H7 (cell line): ENCODE data around the gene EID3. TPM values are rescaled to one million over a fixed set of nuclear protein-coding genes. Genes with fewer than 3 reads are reported as not detected.

Experiments used
- DNase-seq: peaks from one replicate; pipeline ENCODE4 v3.0.0; 2012
- H3K27me3 ChIP-seq: 2 replicates; pipeline ENCODE4 v1.6.0; 2011; ENCODE audit warnings: mild to moderate bottlenecking, low read length; ENCODE audit not compliant: control insufficient read depth, insufficient read depth
- H3K36me3 ChIP-seq: replicated peaks from 2 replicates; pipeline ENCODE4 v1.5.1; 2011; ENCODE audit warnings: low read length; ENCODE audit not compliant: control insufficient read depth, insufficient read depth
- H3K4me3 ChIP-seq: 2 replicates; pipeline ENCODE4 v1.5.1; 2011; ENCODE audit warnings: low read depth, mild to moderate bottlenecking, control low read depth, low read length, moderate library complexity; ENCODE audit not compliant: insufficient read depth
- total RNA-seq: library from RNA; depleted of rRNA; stranded (reverse); fragments of >200 nt; shearing (Covaris generic); gene quantifications from 2 replicates; pipeline ENCODE4 v1.2.3, GENCODE V29; 2014

EID3 gene
- total RNA-seq, 1 experiment from 2014 or later: 1.3 TPM

GRCh38 chr12:104295954-104296353 is 7.6 kb upstream of the EID3 start:
- H3K36me3 ChIP-seq: peaks cover 12% of the 10 kb centered on the region
- DNase-seq: no peak

GRCh38 chr12:104296718-104297117 is 6.8 kb upstream of the EID3 start:
- Histone ChIP-seq H3K4me3 (no peak overlapping the region), H3K27me3 (no peaks in the 10 kb centered on the region), H3K36me3 (peaks cover 12% of the 10 kb centered on the region)
- no peak for DNase-seq

More at GRCh38 chr12:104295954-104296353, 7.6 kb upstream of the EID3 start:
- Histone ChIP-seq H3K4me3 (no peak overlapping the region), H3K27me3 (no peaks in the 10 kb centered on the region)

- DNase-seq: no peak
- no peak overlapping the region for H3K4me3 ChIP-seq
- no peaks in the 10 kb centered on the region for H3K27me3 ChIP-seq
- H3K36me3 ChIP-seq: peaks cover 9% of the 10 kb centered on the region
Observed at GRCh38 chr12:104297477-104298113, 5.9 kb upstream of the EID3 start.

- DNase-seq: no peak
- no peak overlapping the region for H3K4me3 ChIP-seq
- peaks cover 5% of the 10 kb centered on the region for H3K36me3 ChIP-seq
- H3K27me3 ChIP-seq: no peaks in the 10 kb centered on the region
Observed at GRCh38 chr12:104299842-104300481, 3.6 kb upstream of the EID3 start.

GRCh38 chr12:104304261-104305009 is 896 bp downstream of the EID3 start:
- H3K4me3 ChIP-seq: no peak overlapping the region
- DNase-seq: no peak
- H3K36me3 ChIP-seq: peaks cover 2% of the 10 kb centered on the region
- no peaks in the 10 kb centered on the region for H3K27me3 ChIP-seq

GRCh38 chr12:104305349-104305748 is 1.8 kb downstream of the EID3 start:
- Histone ChIP-seq H3K27me3 (no peaks in the 10 kb centered on the region), H3K36me3 (peaks cover 2% of the 10 kb centered on the region), H3K4me3 (no peak overlapping the region)
- no peak for DNase-seq

- Histone ChIP-seq H3K27me3 (no peaks in the 10 kb centered on the region), H3K36me3 (peaks cover 5% of the 10 kb centered on the region), H3K4me3 (no peak overlapping the region)
- no peak for DNase-seq
Observed at GRCh38 chr12:104306376-104306775, 2.8 kb downstream of the EID3 start.

- peaks cover 7% of the 10 kb centered on the region for H3K36me3 ChIP-seq
- no peaks in the 10 kb centered on the region for H3K27me3 ChIP-seq
- H3K4me3 ChIP-seq: no peak overlapping the region
- no peak for DNase-seq
Observed at GRCh38 chr12:104306943-104307654, 3.6 kb downstream of the EID3 start.

GRCh38 chr12:104307655-104308000 is 4.1 kb downstream of the EID3 start:
- no peak overlapping the region for H3K4me3 ChIP-seq
- DNase-seq: no peak
- no peaks in the 10 kb centered on the region for H3K27me3 ChIP-seq
- peaks cover 7% of the 10 kb centered on the region for H3K36me3 ChIP-seq

GRCh38 chr12:104309446-104309993 is 6.0 kb downstream of the EID3 start:
- Histone ChIP-seq H3K4me3 (no peak overlapping the region), H3K36me3 (peaks cover 14% of the 10 kb centered on the region), H3K27me3 (no peaks in the 10 kb centered on the region)
- no peak for DNase-seq

- Histone ChIP-seq H3K27me3 (no peaks in the 10 kb centered on the region), H3K4me3 (no peak overlapping the region), H3K36me3 (peaks cover 22% of the 10 kb centered on the region)
- no peak for DNase-seq
Observed at GRCh38 chr12:104310751-104311633, 7.5 kb downstream of the EID3 start.

- Histone ChIP-seq H3K4me3 (no peak overlapping the region), H3K36me3 (peaks cover 28% of the 10 kb centered on the region)
Observed at GRCh38 chr12:104312202-104312601, 8.7 kb downstream of the EID3 start.

GRCh38 chr12:104312654-104313053 is 9.1 kb downstream of the EID3 start:
- Histone ChIP-seq H3K36me3 (peaks cover 30% of the 10 kb centered on the region), H3K27me3 (no peaks in the 10 kb centered on the region), H3K4me3 (no peak overlapping the region)
- no peak for DNase-seq

More at GRCh38 chr12:104312202-104312601, 8.7 kb downstream of the EID3 start:
- no peak for DNase-seq
- no peaks in the 10 kb centered on the region for H3K27me3 ChIP-seq
